Activated CD8-positive, alpha-beta memory T cell treated with anti-CD3 and anti-CD28 coated beads, Interleukin-2, amount 50 U/mL, for 1 hour (primary cell): ENCODE data around the gene ANKRD33B.
"Not testable (repeated sequence)": the region's sequence is repeated elsewhere in the genome, so short reads cannot be mapped to it uniquely, and the experiment has no call there.

Source experiments
- DNase-seq: peaks from one replicate; pipeline ENCODE4 v3.0.0-alpha.2; 2020; ENCODE audit errors: extremely low read depth

ANKRD33B gene

GRCh38 chr5:10660135-10660534 lies 96.3 kb downstream of the ANKRD33B start:
- DNase-seq, result no peak

- DNase-seq, result no peak
Observed at GRCh38 chr5:10660720-10661387, 97.0 kb downstream of the ANKRD33B start.

- no peak for DNase-seq
Observed at GRCh38 chr5:10661401-10661800, 97.5 kb downstream of the ANKRD33B start.

- DNase-seq, result no peak
Observed at GRCh38 chr5:10662083-10662482, 98.2 kb downstream of the ANKRD33B start.

- no peak for DNase-seq
Observed at GRCh38 chr5:10662661-10663488, 99.0 kb downstream of the ANKRD33B start.

GRCh38 chr5:10663489-10664179 lies 99.8 kb downstream of the ANKRD33B start:
- DNase-seq, result no peak

- DNase-seq, result not testable (repeated sequence)
Observed at GRCh38 chr5:10664180-10664769, 100.4 kb downstream of the ANKRD33B start.

GRCh38 chr5:10665799-10666198 lies 101.9 kb downstream of the ANKRD33B start:
- no peak for DNase-seq

GRCh38 chr5:10666531-10667299 lies 102.8 kb downstream of the ANKRD33B start:
- no peak for DNase-seq

- no peak for DNase-seq
Observed at GRCh38 chr5:10667431-10668057, 103.7 kb downstream of the ANKRD33B start.

- DNase-seq, result no peak
Observed at GRCh38 chr5:10668697-10669096, 104.8 kb downstream of the ANKRD33B start.

GRCh38 chr5:10669983-10670382 lies 106.1 kb downstream of the ANKRD33B start:
- no peak for DNase-seq

- no peak for DNase-seq
Observed at GRCh38 chr5:10671041-10672008, 107.5 kb downstream of the ANKRD33B start.

GRCh38 chr5:10672146-10673016 lies 108.5 kb downstream of the ANKRD33B start:
- DNase-seq, result no peak

- DNase-seq, result no peak
Observed at GRCh38 chr5:10673017-10673389, 109.1 kb downstream of the ANKRD33B start.

GRCh38 chr5:10673407-10673806 lies 109.5 kb downstream of the ANKRD33B start:
- DNase-seq, result no peak

- DNase-seq, result no peak
Observed at GRCh38 chr5:10674096-10674495, 110.2 kb downstream of the ANKRD33B start.

- no peak for DNase-seq
Observed at GRCh38 chr5:10674582-10674981, 110.7 kb downstream of the ANKRD33B start.

GRCh38 chr5:10675177-10675700 lies 111.4 kb downstream of the ANKRD33B start:
- DNase-seq, result no peak
